Islet of Langerhans (tissue), 1 donor: ENCODE results near the gene NLGN3.
A peak's percentile ranks its signal among the peaks of the same experiment; 100 is the strongest.
"Not testable (repeated sequence)": the region's sequence is repeated elsewhere in the genome, so short reads cannot be mapped to it uniquely, and the experiment has no call there.

Source experiments
- FAIRE-seq: peaks from one replicate; lab custom pipeline; 2011; peaks lifted over from hg19 to GRCh38; lab: Jason Lieb, UNC

The NLGN3 gene

GRCh38 chrX:71170660-71171059 lies 26.0 kb downstream of the NLGN3 start:
- FAIRE-seq, result no peak

GRCh38 chrX:71171110-71171801 lies 26.6 kb downstream of the NLGN3 start:
- FAIRE-seq, result no peak

GRCh38 chrX:71173440-71173839 lies 28.8 kb downstream of the NLGN3 start:
- no peak for FAIRE-seq

- FAIRE-seq, result no peak
Measured at GRCh38 chrX:71174795-71175194, 30.2 kb downstream of the NLGN3 start.

- FAIRE-seq, result no peak
Measured at GRCh38 chrX:71175531-71175930, 30.9 kb downstream of the NLGN3 start.

GRCh38 chrX:71177327-71177726 lies 32.7 kb downstream of the NLGN3 start:
- no peak for FAIRE-seq

GRCh38 chrX:71178908-71179307 lies 34.3 kb downstream of the NLGN3 start:
- FAIRE-seq, result peak; percentile 74

- not testable (repeated sequence) for FAIRE-seq
Measured at GRCh38 chrX:71180579-71181265, 36.1 kb downstream of the NLGN3 start.

- no peak for FAIRE-seq
Measured at GRCh38 chrX:71181558-71181909, 36.9 kb downstream of the NLGN3 start.

GRCh38 chrX:71181910-71182799 lies 37.5 kb downstream of the NLGN3 start:
- FAIRE-seq, result peak; percentile 91

GRCh38 chrX:71182871-71183270 lies 38.2 kb downstream of the NLGN3 start:
- FAIRE-seq, result no peak

GRCh38 chrX:71183341-71183740 lies 38.7 kb downstream of the NLGN3 start:
- FAIRE-seq, result no peak

- FAIRE-seq, result no peak
Measured at GRCh38 chrX:71184092-71184491, 39.5 kb downstream of the NLGN3 start.

- no peak for FAIRE-seq
Measured at GRCh38 chrX:71184803-71185495, 40.3 kb downstream of the NLGN3 start.

GRCh38 chrX:71191248-71191647 lies 46.6 kb downstream of the NLGN3 start:
- no peak for FAIRE-seq

GRCh38 chrX:71195964-71196649 lies 51.5 kb downstream of the NLGN3 start:
- FAIRE-seq, result no peak

- FAIRE-seq, result no peak
Measured at GRCh38 chrX:71198066-71198465, 53.4 kb downstream of the NLGN3 start.

- FAIRE-seq, result no peak
Measured at GRCh38 chrX:71199252-71200008, 54.8 kb downstream of the NLGN3 start.

- FAIRE-seq, result no peak
Measured at GRCh38 chrX:71210816-71211215, 66.2 kb downstream of the NLGN3 start.

- FAIRE-seq, result no peak
Measured at GRCh38 chrX:71212536-71212935, 67.9 kb downstream of the NLGN3 start.

- FAIRE-seq, result no peak
Measured at GRCh38 chrX:71214152-71214551, 69.5 kb downstream of the NLGN3 start.
